Keratinocyte (primary cell): ENCODE data around the gene TGIF1. TPM values are rescaled to one million over a fixed set of nuclear protein-coding genes. Genes with fewer than 3 reads are reported as not detected.

Experiments
- DNase-seq: peaks from one replicate; pipeline ENCODE4 v3.0.0-alpha.2; 2011; ENCODE audit warnings: low read depth, missing footprints, low spot score
- FAIRE-seq: peaks from 2 replicates; lab custom pipeline; 2011; peaks lifted over from hg19 to GRCh38; lab: Jason Lieb, UNC
- H2AFZ ChIP-seq: 2 replicates; pipeline ENCODE4 v1.6.0; 2012; ENCODE audit warnings: low read length, control low read depth, inconsistent platforms; ENCODE audit not compliant: control insufficient read depth
- H3K27ac ChIP-seq: 2 replicates; pipeline ENCODE4 v1.5.1; 2011; ENCODE audit warnings: low read length; ENCODE audit not compliant: control insufficient read depth, insufficient read depth
- H3K27me3 ChIP-seq: 3 replicates; pipeline ENCODE4 v1.6.0; 2011; ENCODE audit warnings: low read length; ENCODE audit not compliant: control insufficient read depth, insufficient read depth; ENCODE audit errors: extremely low read depth
- H3K36me3 ChIP-seq, 2 experiments: 2 replicates in 1 of 2; 3 replicates in 1 of 2; pipeline ENCODE4 v1.5.1; 2011; ENCODE audit warnings: low read length in 2 of 2, mild to moderate bottlenecking in 1 of 2; ENCODE audit not compliant: control insufficient read depth in 2 of 2, insufficient read depth in 2 of 2; ENCODE audit errors: extremely low read depth in 1 of 2
- H3K4me1 ChIP-seq: 3 replicates; pipeline ENCODE4 v1.5.1; 2011; ENCODE audit warnings: low read length; ENCODE audit not compliant: control insufficient read depth, insufficient read depth; ENCODE audit errors: extremely low read depth
- H3K4me2 ChIP-seq: 3 replicates; pipeline ENCODE4 v1.6.0; 2011; ENCODE audit warnings: low read depth, low read length; ENCODE audit not compliant: control insufficient read depth, insufficient read depth; ENCODE audit errors: extremely low read depth
- H3K4me3 ChIP-seq, 3 experiments: fragments of 200-600 bp in 1 of 3; sonication (generic) in 1 of 3; 2 replicates in 2 of 3; 3 replicates in 1 of 3; pipeline ENCODE4 v1.5.1; 2011 to 2016; ENCODE audit warnings: low read length in 3 of 3, mild to moderate bottlenecking in 3 of 3, control low read depth in 2 of 3, inconsistent platforms in 1 of 3, low read depth in 1 of 3, mixed read lengths in 1 of 3, mixed run types in 1 of 3, moderate library complexity in 1 of 3; ENCODE audit not compliant: control insufficient read depth in 2 of 3, insufficient read depth in 2 of 3; ENCODE audit errors: extremely low read depth in 1 of 3
- H3K79me2 ChIP-seq: 2 replicates; pipeline ENCODE4 v1.6.0; 2012; ENCODE audit warnings: low read length; ENCODE audit not compliant: control insufficient read depth, insufficient read depth
- H3K9ac ChIP-seq: 3 replicates; pipeline ENCODE4 v1.6.0; 2011; ENCODE audit warnings: low read length; ENCODE audit not compliant: control insufficient read depth, insufficient read depth; ENCODE audit errors: extremely low read depth
- H3K9me1 ChIP-seq: 3 replicates; pipeline ENCODE4 v1.6.0; 2011; ENCODE audit warnings: low read length; ENCODE audit not compliant: control insufficient read depth, insufficient read depth; ENCODE audit errors: extremely low read depth
- H3K9me3 ChIP-seq: 2 replicates; pipeline ENCODE4 v1.5.1; 2012; ENCODE audit warnings: low read depth, low read length; ENCODE audit not compliant: control insufficient read depth
- H4K20me1 ChIP-seq: 3 replicates; pipeline ENCODE4 v1.6.0; 2011; ENCODE audit warnings: low read length; ENCODE audit not compliant: control insufficient read depth, insufficient read depth; ENCODE audit errors: extremely low read depth
- CTCF ChIP-seq, 3 experiments: IDR thresholded peaks in 1 of 3; conservative IDR thresholded peaks in 1 of 3; optimal IDR thresholded peaks in 1 of 3; 2 replicates in 2 of 3; 3 replicates in 1 of 3; pipeline versions ENCODE3 to v1.5.1; 2011; ENCODE audit warnings: low read length in 3 of 3, mild to moderate bottlenecking in 3 of 3, moderate library complexity in 2 of 3, control low read depth in 1 of 3, inconsistent platforms in 1 of 3; ENCODE audit not compliant: insufficient read depth in 2 of 3; ENCODE audit errors: extremely low read depth in 1 of 3
- EZH2 ChIP-seq: IDR thresholded peaks from one replicate; pipeline ENCODE4 v1.6.1; 2012; ENCODE audit warnings: inconsistent platforms, mild to moderate bottlenecking, low read length, moderate library complexity
- dilution Hi-C: fragments of 300-500 bp; cut with MboI; formaldehyde crosslinking; loops from one replicate; pipeline ENCODE4 v1.7.0; 2020; ENCODE audit warnings: low sequenced_read_pairs; ENCODE audit not compliant: extremely low pct_ligation_motif_present
- polyA plus RNA-seq, 5 experiments: library from polyadenylated mRNA; depleted of rRNA in 3 of 5; stranded (reverse) in 3 of 5; stranded (forward) in 1 of 5; unstranded in 1 of 5; fragments of >200 nt; gene quantifications; 1 replicate in 1 of 5; 2 replicates in 3 of 5; 3 replicates in 1 of 5; pipeline versions ENCODE4 v1.2.1 to v1.2.3, GENCODE V29; 2011 to 2012; ENCODE audit warnings: missing spikeins in 2 of 5, low read depth in 1 of 5, low replicate concordance in 1 of 5

The TGIF1 gene
- polyA plus RNA-seq, 1 donor (not counting 4 experiments of a cell fraction or from before 2014, with no cell fraction given) = 115 TPM

- Histone ChIP-seq H3K4me2 (peak overlapping the region; percentile 13), H3K27me3 (no peaks in the 10 kb centered on the region), H3K4me1 (peaks cover 50% of the 10 kb centered on the region), H3K9me1 (no peaks in the 10 kb centered on the region), H3K79me2 (peaks cover 75% of the 10 kb centered on the region), H4K20me1 (peaks cover 29% of the 10 kb centered on the region), H3K36me3 (peaks cover 20 to 49% of the 10 kb centered on the region in 2 experiments), H2AFZ (no peak overlapping the region), H3K4me3 (no peak overlapping the region), H3K27ac (no peak overlapping the region), H3K9me3 (no peaks in the 10 kb centered on the region), H3K9ac (no peak overlapping the region)
- no peak for DNase-seq
- TF ChIP-seq CTCF (optimal IDR thresholded peaks at IDR 0.05 in 1 of 3, IDR thresholded peaks at IDR 0.05 in 1 of 3, conservative IDR thresholded peaks at IDR 0.05 in 1 of 3; ENCODE audit: extremely low read depth in 1 of 3, insufficient read depth in 2 of 3, low read length in 3 of 3) (no peak), EZH2 (no peak)
- no peak for FAIRE-seq
- dilution Hi-C loops = no loop called here
These were observed 6.7 kb downstream of the TGIF1 start for GRCh38 chr18:3456686-3457069.

DNA sequence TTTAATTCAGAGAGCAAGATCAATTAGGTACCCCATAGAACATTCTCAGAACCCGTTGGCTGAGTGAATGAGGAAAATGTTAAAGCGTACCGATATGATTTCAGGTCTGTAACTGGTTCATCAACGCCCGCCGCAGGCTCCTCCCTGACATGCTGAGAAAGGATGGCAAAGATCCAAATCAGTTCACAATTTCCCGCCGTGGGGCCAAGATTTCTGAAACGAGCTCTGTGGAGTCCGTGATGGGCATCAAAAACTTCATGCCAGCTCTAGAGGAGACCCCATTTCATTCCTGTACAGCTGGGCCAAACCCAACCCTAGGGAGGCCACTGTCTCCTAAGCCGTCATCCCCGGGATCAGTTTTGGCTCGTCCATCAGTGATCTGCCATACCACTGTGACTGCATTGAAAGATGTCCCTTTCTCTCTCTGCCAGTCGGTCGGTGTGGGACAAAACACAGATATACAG, 7.3 kb downstream of the TGIF1 start:
- no peak for DNase-seq
- H3K9me1 ChIP-seq = no peaks in the 10 kb centered on the region
- peaks cover 69% of the 10 kb centered on the region for H3K79me2 ChIP-seq
- peaks cover 50% of the 10 kb centered on the region for H3K4me1 ChIP-seq
- H2AFZ ChIP-seq = no peak overlapping the region
- H3K4me3 ChIP-seq = no peak overlapping the region
- no peak overlapping the region for H3K9ac ChIP-seq
- no peak overlapping the region for H3K4me2 ChIP-seq
- no peaks in the 10 kb centered on the region for H3K27me3 ChIP-seq
- FAIRE-seq = peak; percentile 57
- H3K27ac ChIP-seq = peak overlapping the region; percentile 2
- dilution Hi-C loops = no loop called here
- peaks cover 23 to 49% of the 10 kb centered on the region in 2 experiments for H3K36me3 ChIP-seq
- H4K20me1 ChIP-seq = peaks cover 29% of the 10 kb centered on the region
- no peak for TF ChIP-seq CTCF (optimal IDR thresholded peaks at IDR 0.05 in 1 of 3, IDR thresholded peaks at IDR 0.05 in 1 of 3, conservative IDR thresholded peaks at IDR 0.05 in 1 of 3; ENCODE audit: extremely low read depth in 1 of 3, insufficient read depth in 2 of 3, low read length in 3 of 3)
- no peak for TF ChIP-seq EZH2
- H3K9me3 ChIP-seq = no peaks in the 10 kb centered on the region
